Ectodermal cell (in vitro differentiated cells): ENCODE measurements around the gene ILDR1. TPM values are rescaled to one million over a fixed set of nuclear protein-coding genes. Genes with fewer than 3 reads are reported as not detected.

ENCODE experiments used
- H3K27ac ChIP-seq: 2 replicates; pipeline ENCODE4 v1.7.0; 2013; ENCODE audit warnings: mild to moderate bottlenecking, low read depth, low read length; ENCODE audit not compliant: insufficient read depth, poor library complexity, severe bottlenecking
- H3K27me3 ChIP-seq: 2 replicates; pipeline ENCODE4 v1.7.0; 2013; ENCODE audit warnings: mild to moderate bottlenecking, low read length; ENCODE audit not compliant: insufficient read depth, control insufficient read depth, poor library complexity, severe bottlenecking
- H3K36me3 ChIP-seq: one replicate; pipeline ENCODE4 v1.7.0; 2013; ENCODE audit warnings: low read length; ENCODE audit not compliant: control insufficient read depth, insufficient read depth
- H3K4me1 ChIP-seq: one replicate; pipeline ENCODE4 v1.7.0; 2013; ENCODE audit warnings: low read length; ENCODE audit not compliant: control insufficient read depth, insufficient read depth
- H3K4me3 ChIP-seq: 2 replicates; pipeline ENCODE4 v1.7.0; 2013; ENCODE audit warnings: low read depth, low read length, control low read depth; ENCODE audit not compliant: insufficient read depth
- H3K9me3 ChIP-seq: 2 replicates; pipeline ENCODE4 v1.7.0; 2013; ENCODE audit warnings: mild to moderate bottlenecking, low read length, moderate library complexity; ENCODE audit not compliant: control insufficient read depth
- WGBS, 2 experiments: methylation state at CpG; one replicate each; pipeline ENCODE4 v1.1.7; 2013; ENCODE audit warnings: missing lambda C conversion rate in 2 of 2; 5-methylcytosine and 5-hydroxymethylcytosine counted together
- polyA plus RNA-seq, 4 experiments: library from polyadenylated mRNA; stranded (reverse); fragments of 50-300 nt; gene quantifications; one replicate each; pipeline ENCODE4 v1.2.3, GENCODE V29; 2013

ILDR1 gene
- not detected for polyA plus RNA-seq (2013, experiment 1 of 4)
- not detected for polyA plus RNA-seq (2013, experiment 2 of 4)
- not detected for polyA plus RNA-seq (2013, experiment 3 of 4)
- 0.24 TPM for polyA plus RNA-seq (2013, experiment 4 of 4)

DNA sequence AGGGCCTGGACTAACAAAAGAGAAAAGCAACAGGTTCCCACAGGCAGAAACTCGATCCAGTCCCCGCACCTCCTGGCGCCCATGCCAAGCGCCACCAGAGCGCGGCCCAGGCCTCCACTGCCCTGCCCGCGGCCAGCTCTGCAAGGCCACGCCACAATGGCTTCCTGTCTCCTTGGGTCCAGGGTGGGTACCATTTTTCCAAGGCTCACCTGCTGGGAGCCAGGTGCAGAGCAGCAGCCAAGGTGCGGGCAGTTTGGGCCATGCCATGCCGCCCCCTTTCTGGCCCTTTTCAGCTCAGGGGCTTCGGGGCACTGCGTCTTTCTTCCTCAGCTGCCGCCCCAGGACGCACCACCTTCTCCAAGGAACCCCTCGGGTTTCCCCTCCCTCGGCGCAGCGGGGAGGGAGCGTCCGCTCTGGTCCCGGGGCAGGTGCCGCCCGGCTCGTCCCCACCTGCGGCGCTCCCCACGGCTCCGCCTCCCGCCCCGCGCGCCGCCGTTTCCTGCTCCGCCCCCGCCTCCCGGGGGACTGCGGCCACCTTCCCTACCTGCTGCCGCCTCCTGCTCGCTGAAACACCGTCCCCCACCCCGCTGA is at the start of gene ILDR1:
Gene ILDR1, minus strand, starts transcription at position 437 of the 591 bp plus-strand sequence. Its CDS starts 170 bp downstream, at position 267.
- WGBS, 2 experiments: 21 to 25% methylated on average over 43 of the region's 43 CpGs
- Histone ChIP-seq H3K27ac (no peak within 1 kb of the TSS), H3K4me3 (peak within 1 kb of the TSS; percentile 34)

DNA sequence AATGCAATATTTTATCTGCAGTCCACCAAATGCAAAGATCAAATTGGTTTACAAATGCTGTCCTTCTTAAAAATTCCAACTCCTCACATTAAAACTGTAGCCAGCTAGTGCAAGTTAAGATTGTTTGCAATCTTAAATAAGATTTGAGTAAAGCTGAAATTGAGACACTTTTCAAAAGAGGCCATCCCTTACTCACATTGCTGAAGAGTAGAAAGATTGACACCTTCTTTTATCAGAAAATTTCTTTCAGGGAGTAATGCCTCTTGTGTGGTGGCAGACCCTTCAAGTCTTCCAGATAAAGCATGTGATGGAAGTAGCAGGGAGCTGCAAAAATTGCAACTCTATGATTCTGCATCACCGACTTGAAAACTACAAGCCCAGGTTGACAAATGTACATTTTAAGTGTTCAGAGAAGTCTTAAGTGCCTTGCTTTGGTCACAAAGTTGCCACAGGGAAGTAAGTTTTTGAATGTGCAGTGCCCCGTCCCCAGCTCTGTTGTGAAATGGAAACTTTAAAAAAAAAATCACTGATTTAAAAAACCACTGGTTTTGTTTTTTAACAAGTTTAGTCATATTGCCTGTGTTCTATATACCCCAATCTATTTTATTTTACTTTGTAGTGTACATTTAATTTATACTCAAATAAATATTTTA is 45.7 kb upstream of the ILDR1 start:
- no peak overlapping the region for H3K27ac ChIP-seq
- no peaks in the 10 kb centered on the region for H3K9me3 ChIP-seq
- H3K27me3 ChIP-seq: no peaks in the 10 kb centered on the region
- no peaks in the 10 kb centered on the region for H3K36me3 ChIP-seq
- H3K4me3 ChIP-seq: no peak overlapping the region
- 96 to 100% methylated on average over 1 to 2 of the region's 2 CpGs for WGBS, 2 experiments
- H3K4me1 ChIP-seq: no peaks in the 10 kb centered on the region

More for the DNA sequence above, at the start of gene ILDR1:
- H3K27me3 ChIP-seq: peaks cover 20% of the 10 kb centered on the region
- H3K9me3 ChIP-seq: no peaks in the 10 kb centered on the region
- H3K4me1 ChIP-seq: no peaks in the 10 kb centered on the region
- no peaks in the 10 kb centered on the region for H3K36me3 ChIP-seq

DNA sequence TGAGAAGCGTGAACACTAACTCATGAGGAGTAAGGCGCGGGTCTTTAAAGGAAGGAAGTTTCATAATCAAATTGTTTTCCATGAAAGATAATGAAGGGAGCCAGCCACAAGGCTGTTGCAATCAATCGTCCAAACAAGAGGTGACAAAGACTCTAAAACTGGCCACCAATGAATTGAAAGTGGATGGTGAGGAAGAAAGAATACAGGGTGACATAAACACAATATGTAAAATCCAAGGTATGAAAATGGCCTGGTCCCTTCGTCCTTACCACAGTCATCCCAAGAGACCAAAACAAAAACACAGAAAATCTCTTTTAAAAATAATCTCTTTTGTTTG is 45.1 kb upstream of the ILDR1 start:
- Histone ChIP-seq H3K27ac (no peak overlapping the region), H3K27me3 (no peaks in the 10 kb centered on the region), H3K36me3 (no peaks in the 10 kb centered on the region), H3K4me1 (no peaks in the 10 kb centered on the region), H3K4me3 (no peak overlapping the region), H3K9me3 (no peaks in the 10 kb centered on the region)
- WGBS, 2 experiments: 84 to 86% methylated on average over 5 of the region's 5 CpGs

DNA sequence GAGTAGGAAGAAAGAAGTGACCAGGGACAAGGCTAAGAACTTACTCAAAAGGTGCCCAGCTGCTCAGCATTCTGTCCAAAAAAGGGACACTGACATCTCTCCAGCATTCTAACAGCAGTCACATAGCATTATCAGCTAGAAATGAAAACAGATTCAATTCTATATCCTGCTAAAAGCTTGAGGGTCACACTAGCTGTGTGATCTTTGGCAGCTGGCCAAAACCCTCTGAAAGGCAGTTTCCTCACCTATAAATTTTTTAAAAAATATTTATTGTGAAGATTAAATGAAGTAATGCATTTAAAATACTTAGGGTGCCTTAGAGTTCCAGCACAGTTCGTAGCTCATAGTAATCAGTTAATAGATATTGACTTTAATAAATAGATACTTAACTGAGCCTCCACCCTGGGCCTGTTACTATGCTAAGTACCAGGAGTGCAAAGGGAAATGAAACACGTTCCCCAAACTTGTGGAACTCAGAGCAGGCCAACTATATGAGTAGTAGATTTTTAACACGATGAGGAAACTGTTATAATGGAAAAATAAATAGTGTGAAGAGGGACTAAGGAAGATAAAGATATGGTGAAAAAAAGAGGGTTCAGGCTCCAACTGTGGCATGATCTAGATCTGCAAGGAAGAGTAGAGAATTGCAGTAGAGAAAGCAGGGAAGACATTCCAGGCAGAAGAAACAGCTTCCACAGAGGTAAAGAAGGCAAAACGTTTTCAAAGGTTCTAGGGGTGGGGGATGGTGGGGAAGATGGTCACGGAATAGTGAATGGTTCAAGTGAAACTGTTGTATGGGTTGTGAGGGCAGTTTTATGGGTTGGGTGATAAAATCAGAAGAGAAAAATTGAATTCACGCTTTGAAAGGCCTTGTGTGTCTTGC is 44.5 kb upstream of the ILDR1 start:
- 69 to 70% methylated on average over 5 of the region's 6 CpGs for WGBS, 2 experiments
- Histone ChIP-seq H3K36me3 (no peaks in the 10 kb centered on the region), H3K4me1 (no peaks in the 10 kb centered on the region), H3K27me3 (no peaks in the 10 kb centered on the region), H3K27ac (no peak overlapping the region), H3K9me3 (no peaks in the 10 kb centered on the region), H3K4me3 (no peak overlapping the region)

DNA sequence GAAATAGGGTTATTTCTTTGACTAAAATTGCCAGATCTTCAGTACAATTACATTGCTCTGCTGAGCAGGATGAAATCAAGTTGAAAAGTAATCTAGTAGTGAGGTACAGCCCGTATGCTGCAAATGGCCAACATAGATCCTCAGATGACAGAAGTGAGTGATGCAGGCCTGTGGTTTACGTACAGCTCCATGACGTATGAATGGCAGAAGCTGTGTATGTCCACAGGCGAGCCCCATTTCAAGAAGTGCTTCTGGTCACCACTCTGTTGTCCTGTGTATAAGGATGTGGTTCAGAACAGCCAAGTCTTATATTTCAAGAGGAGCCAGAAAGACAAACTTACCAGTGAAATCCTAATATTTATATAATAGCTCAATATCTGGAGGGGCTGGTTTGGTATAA is 42.3 kb upstream of the ILDR1 start:
- Histone ChIP-seq H3K27ac (no peak overlapping the region), H3K4me1 (no peaks in the 10 kb centered on the region), H3K36me3 (no peaks in the 10 kb centered on the region), H3K27me3 (no peaks in the 10 kb centered on the region), H3K4me3 (no peak overlapping the region), H3K9me3 (no peaks in the 10 kb centered on the region)
- WGBS, 2 experiments: 92 to 93% methylated on average over 4 of the region's 4 CpGs

DNA sequence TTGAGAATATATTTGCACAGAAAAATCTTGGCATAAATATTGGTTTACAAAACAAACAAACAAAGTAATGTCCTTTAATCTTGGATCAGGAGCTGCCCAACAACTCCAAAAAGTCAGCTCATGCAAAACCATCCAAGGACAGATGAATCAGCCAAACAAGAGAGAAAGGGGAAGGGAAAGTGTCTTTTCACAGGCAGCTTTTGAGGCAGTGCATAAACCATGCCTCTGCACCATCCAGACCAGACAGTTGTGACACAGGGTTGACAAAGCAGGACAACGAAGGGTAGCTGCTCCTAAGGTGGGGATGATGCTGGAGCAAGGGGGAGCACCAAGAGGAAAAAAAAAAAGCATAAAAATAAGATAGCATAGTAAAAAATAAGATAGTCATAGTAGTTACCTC is 41.9 kb upstream of the ILDR1 start:
- 80 to 100% methylated on average over 1 of the region's 1 CpG for WGBS, 2 experiments
- Histone ChIP-seq H3K27ac (no peak overlapping the region), H3K9me3 (no peaks in the 10 kb centered on the region), H3K27me3 (no peaks in the 10 kb centered on the region), H3K4me3 (no peak overlapping the region), H3K36me3 (no peaks in the 10 kb centered on the region), H3K4me1 (no peaks in the 10 kb centered on the region)

DNA sequence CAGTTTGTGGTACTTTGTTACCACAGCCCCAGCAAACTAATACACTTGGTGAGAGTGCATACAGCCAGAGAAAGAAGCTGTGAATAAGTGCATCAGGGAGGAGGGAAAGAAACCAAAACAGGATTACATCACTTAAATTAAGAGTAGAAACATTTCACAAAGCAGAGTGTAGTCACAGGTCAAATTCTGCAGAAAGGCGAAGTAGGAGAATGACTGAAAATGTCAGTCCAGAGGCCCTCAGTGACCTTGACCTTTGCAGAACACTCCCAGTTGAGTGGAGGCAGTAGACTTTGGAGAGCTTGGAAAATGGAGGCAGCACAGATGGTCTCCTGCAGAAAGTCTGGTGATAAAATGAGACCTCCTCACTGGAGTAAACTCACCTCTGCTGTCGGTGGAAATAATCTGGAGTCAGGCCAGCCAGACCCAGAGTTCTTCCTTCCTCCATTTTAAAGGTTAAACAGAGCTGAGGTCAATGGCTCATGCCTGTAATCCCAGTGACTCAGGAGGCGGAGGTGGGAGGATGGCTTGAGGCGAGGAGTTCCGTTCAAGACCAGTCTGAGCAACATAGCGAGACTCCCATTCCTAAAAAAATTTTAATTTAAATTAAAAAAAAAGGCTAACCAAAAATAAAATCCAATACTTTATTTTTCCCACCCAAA is 38.1 kb upstream of the ILDR1 start:
- Histone ChIP-seq H3K27me3 (no peaks in the 10 kb centered on the region), H3K4me3 (no peak overlapping the region), H3K4me1 (no peaks in the 10 kb centered on the region), H3K9me3 (no peaks in the 10 kb centered on the region), H3K36me3 (no peaks in the 10 kb centered on the region), H3K27ac (no peak overlapping the region)
- 88 to 100% methylated on average over 2 to 5 of the region's 6 CpGs for WGBS, 2 experiments

DNA sequence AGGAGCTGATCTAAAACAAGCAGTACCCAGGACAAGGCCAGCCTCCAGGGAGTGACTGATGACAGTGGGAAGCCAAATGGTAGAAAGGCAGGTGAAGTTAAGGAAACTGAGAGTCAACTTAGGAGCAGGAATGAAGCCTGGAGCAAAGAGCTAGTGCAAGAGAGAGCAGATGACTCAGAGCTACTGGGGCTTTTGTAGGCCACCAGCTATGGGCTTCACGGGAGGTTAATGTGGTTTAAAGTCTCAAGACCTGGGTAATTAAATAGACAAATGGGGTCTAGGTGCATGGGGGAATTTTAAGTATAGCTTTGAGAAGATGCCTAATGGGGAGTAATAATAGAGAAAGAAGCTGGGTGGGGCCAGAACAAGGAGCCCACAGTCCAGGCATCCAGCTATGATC is 36.2 kb upstream of the ILDR1 start:
- Histone ChIP-seq H3K27ac (no peak overlapping the region), H3K36me3 (no peaks in the 10 kb centered on the region), H3K4me3 (no peak overlapping the region), H3K27me3 (no peaks in the 10 kb centered on the region), H3K9me3 (no peaks in the 10 kb centered on the region), H3K4me1 (no peaks in the 10 kb centered on the region)
- 91 to 93% methylated on average over 1 of the region's 1 CpG for whole genome bisulfite sequencing, 2 experiments

DNA sequence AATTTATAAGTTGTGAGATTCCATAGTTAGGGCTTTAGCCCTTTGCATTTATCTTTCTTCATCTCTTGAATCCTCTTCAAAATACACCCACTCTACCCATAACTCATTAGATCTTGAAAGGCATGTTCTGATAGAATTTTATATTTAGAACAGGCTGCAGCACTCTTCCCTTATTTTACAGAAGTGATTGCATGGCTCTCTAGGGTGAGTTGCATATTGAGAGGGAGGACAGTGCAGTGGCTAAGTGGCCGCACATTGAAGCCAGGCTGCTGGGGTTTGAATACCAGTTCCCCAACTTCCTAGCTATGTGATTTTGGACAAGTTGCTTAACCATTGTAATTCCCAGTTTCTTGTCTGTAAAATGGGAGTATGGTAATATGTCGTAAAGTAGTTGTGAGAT is 35.6 kb upstream of the ILDR1 start:
- no peaks in the 10 kb centered on the region for H3K36me3 ChIP-seq
- 97 to 100% methylated on average over 2 of the region's 2 CpGs for WGBS, 2 experiments
- H3K9me3 ChIP-seq: no peaks in the 10 kb centered on the region
- H3K4me3 ChIP-seq: no peak overlapping the region
- no peak overlapping the region for H3K27ac ChIP-seq
- H3K27me3 ChIP-seq: no peaks in the 10 kb centered on the region
- no peaks in the 10 kb centered on the region for H3K4me1 ChIP-seq

DNA sequence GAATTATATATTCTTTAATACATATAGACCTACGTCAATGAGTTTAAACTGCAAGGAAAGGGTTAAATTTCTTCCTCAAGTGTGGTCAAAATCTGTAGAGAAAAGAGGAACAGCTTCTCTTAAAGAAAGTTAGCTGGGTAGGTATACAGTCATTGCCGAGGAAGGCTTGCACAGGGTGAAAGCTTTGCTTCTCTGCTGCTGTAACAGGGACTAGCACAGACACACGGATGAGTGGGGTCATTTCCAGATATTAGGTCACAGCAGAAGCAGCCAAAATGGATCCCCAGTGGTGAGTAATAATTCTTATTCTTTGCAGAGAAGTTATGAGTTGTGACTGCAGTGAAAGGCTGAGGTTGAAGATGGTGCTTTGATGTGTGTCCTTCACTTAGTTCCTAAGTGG is 33.2 kb upstream of the ILDR1 start, which contains the start of gene CD86:
Gene CD86, plus strand, starts transcription at position 148 of the 400 bp plus-strand sequence. Its CDS starts 128 bp downstream, at position 276.
- Histone ChIP-seq H3K4me1 (no peaks in the 10 kb centered on the region), H3K27me3 (no peaks in the 10 kb centered on the region), H3K27ac (no peak within 1 kb of the TSS), H3K9me3 (no peaks in the 10 kb centered on the region), H3K4me3 (no peak within 1 kb of the TSS), H3K36me3 (no peaks in the 10 kb centered on the region)
- 54 to 61% methylated on average over 3 of the region's 3 CpGs for WGBS, 2 experiments
